ENCODE results near the gene GRAMD2A. TPM values are rescaled to one million over a fixed set of nuclear protein-coding genes. Genes with fewer than 3 reads are reported as not detected.

The GRAMD2A gene
- total RNA-seq, 1 experiment from 2014 or later = 1.3 TPM

DNA sequence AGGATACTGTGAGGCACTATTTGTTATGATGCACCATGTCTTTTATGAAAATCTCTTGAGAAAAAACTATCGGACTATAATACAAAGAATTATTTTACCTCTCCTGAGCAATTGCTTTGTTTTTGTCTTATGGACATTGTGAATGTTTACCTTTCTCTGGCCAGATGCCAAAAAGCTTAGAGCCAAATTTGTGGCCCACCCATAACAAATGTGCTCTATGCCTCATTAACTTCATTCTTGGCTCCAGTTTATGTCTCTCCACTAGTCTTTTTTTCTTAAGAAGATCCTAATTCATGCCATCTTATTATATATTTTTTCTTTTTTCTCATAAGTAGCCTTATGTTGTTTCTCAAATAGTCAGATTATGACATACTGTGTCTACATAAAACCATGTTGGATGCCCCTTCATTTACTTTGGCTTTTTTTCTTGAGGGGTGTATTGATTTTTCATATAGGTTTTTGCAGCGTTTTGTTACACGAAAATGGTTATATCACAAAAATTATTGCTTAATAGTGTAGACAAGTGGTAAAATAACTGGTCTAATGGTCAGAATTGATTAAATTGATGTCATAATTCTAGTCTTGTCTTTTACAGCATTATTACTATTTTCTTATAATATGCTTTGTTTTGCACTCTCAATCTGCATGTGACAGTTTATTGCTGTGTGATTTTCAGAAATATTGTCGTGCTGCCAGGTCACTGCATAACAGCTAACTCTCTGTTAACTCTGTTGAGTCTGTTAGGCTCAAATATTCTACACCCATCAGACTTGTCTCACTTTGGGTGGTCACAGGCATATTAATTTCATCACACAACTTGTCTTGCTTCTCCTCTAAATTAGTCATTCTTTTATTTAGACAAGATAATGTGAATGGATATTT is 61.2 kb downstream of the GRAMD2A start:
- H4K91ac ChIP-seq (ENCODE audit: insufficient read length, low read depth, low read length) = no peak overlapping the region
- H3K4me2 ChIP-seq (ENCODE audit: insufficient read depth, insufficient read length, low read length) = no peak overlapping the region
- Mint-ChIP-seq H3K4me3 (no peak overlapping the region), H3K27ac (no peak overlapping the region), H3K4me1 (no peaks in the 10 kb centered on the region), H3K27me3 (ENCODE audit: low read depth) (no peaks in the 10 kb centered on the region), H3K36me3 (ENCODE audit: insufficient read depth in 1 of 3, low read depth in 3 of 3) (no peaks in the 10 kb centered on the region), H3K9me3 (no peaks in the 10 kb centered on the region)
- no peak overlapping the region for H2BK5ac ChIP-seq (ENCODE audit: insufficient read length, low read length)
- no peak overlapping the region for H2BK15ac ChIP-seq (ENCODE audit: low read depth, low read length)
- H3K9me3 ChIP-seq (ENCODE audit: control insufficient read depth, low read depth, low read length) = no peaks in the 10 kb centered on the region
- no peak overlapping the region for H2BK20ac ChIP-seq (ENCODE audit: low read depth, low read length, poor library complexity, severe bottlenecking)
- no peak overlapping the region for H2BK120ac ChIP-seq (ENCODE audit: low read depth, low read length, poor library complexity, severe bottlenecking)
- no peaks in the 10 kb centered on the region for H3K4me1 ChIP-seq (ENCODE audit: insufficient read depth, low read length)
- no peak overlapping the region for H2AK5ac ChIP-seq (ENCODE audit: insufficient read length, low read length)
- no peak overlapping the region for H3K18ac ChIP-seq (ENCODE audit: insufficient read length, low read depth, low read length)
- H3K23ac ChIP-seq (ENCODE audit: insufficient read length, low read depth, low read length) = no peak overlapping the region
- H3K56ac ChIP-seq (ENCODE audit: insufficient read length, low read depth, low read length) = no peak overlapping the region
- H4K20me1 ChIP-seq (ENCODE audit: control insufficient read depth, insufficient read depth, insufficient read length) = no peaks in the 10 kb centered on the region
- H3K27me3 ChIP-seq (ENCODE audit: insufficient read depth, low read length) = no peaks in the 10 kb centered on the region
- no peak for TF ChIP-seq CTCF (conservative IDR thresholded peaks at IDR 0.05)
- H4K5ac ChIP-seq (ENCODE audit: insufficient read length, low read depth, low read length) = no peak overlapping the region
- no peak overlapping the region for H3K9ac ChIP-seq (ENCODE audit: extremely low read depth, insufficient read length, low read length)
- H3K27ac ChIP-seq (ENCODE audit: insufficient read length, low read depth, low read length) = no peak overlapping the region
- DNase-seq = no peak
- H3K79me1 ChIP-seq (ENCODE audit: insufficient read depth, low read depth, low read length, poor library complexity, severe bottlenecking) = no peaks in the 10 kb centered on the region
- no peaks in the 10 kb centered on the region for H3K23me2 ChIP-seq (ENCODE audit: insufficient read length, low read depth, low read length, poor library complexity, severe bottlenecking)
- no peak overlapping the region for H3T11ph ChIP-seq (ENCODE audit: low read length)
- WGBS (ENCODE audit: extremely low coverage, insufficient read length, low lambda C conversion rate) = no CpG with 5 or more reads among the region's 4 CpGs
- H4K8ac ChIP-seq (replicated peaks; ENCODE audit: insufficient read length, low read depth, low read length) = no peak overlapping the region
- H3K4ac ChIP-seq (ENCODE audit: low read depth, low read length) = no peak overlapping the region
- H3K79me2 ChIP-seq (ENCODE audit: insufficient read depth, low read length) = no peaks in the 10 kb centered on the region
- no peak overlapping the region for H2AFZ ChIP-seq (ENCODE audit: low read length)
- H2BK12ac ChIP-seq (ENCODE audit: insufficient read length, low read depth, low read length) = no peak overlapping the region
- H3K14ac ChIP-seq (ENCODE audit: insufficient read depth, low read length) = no peak overlapping the region
